Hypothalamus (tissue), 51 donors: ENCODE results near the gene SWI5.

Experiments used
- DNase-seq, 51 donors: peaks; one replicate each; lab custom pipeline; 2025; lab: John Stamatoyannopoulos, UW

SWI5 gene

GRCh38 chr9:128309551-128309950 lies 33.5 kb downstream of the SWI5 start:
- no peak for DNase-seq

GRCh38 chr9:128310461-128310860 lies 34.4 kb downstream of the SWI5 start:
- DNase-seq, result peak in 4 of 51 donors; percentile 7 to 38 (median 16)

GRCh38 chr9:128314697-128315096 lies 38.6 kb downstream of the SWI5 start:
- no peak for DNase-seq

- peak in 50 of 51 donors; percentile 6 to 95 (median 78) for DNase-seq
These were observed 40.3 kb downstream of the SWI5 start for GRCh38 chr9:128316421-128316820.

GRCh38 chr9:128317629-128318028 lies 41.6 kb downstream of the SWI5 start:
- no peak for DNase-seq

GRCh38 chr9:128321343-128321742 lies 45.3 kb downstream of the SWI5 start:
- no peak for DNase-seq

GRCh38 chr9:128321879-128322403 lies 45.9 kb downstream of the SWI5 start:
- DNase-seq, result no peak

- DNase-seq, result peak; percentile 73 to 99 (median 92)
These were observed 46.5 kb downstream of the SWI5 start, which contains the start of the genes COQ4 and TRUB2 for GRCh38 chr9:128322404-128323211. Gene COQ4 (plus strand): TSS chr9:128322839. CDS start chr9:128322859, 20 bp downstream. Gene TRUB2 (minus strand): TSS chr9:128322447. CDS start chr9:128322408, 39 bp downstream.

GRCh38 chr9:128323212-128323730 lies 47.2 kb downstream of the SWI5 start:
- no peak for DNase-seq

GRCh38 chr9:128323791-128324190 lies 47.7 kb downstream of the SWI5 start:
- no peak for DNase-seq

- DNase-seq, result no peak
These were observed 48.3 kb downstream of the SWI5 start for GRCh38 chr9:128324401-128324800.

- no peak for DNase-seq
These were observed 49.6 kb downstream of the SWI5 start for GRCh38 chr9:128325629-128326028.

GRCh38 chr9:128333451-128333869 lies 57.4 kb downstream of the SWI5 start:
- no peak for DNase-seq

GRCh38 chr9:128335161-128335560 lies 59.1 kb downstream of the SWI5 start:
- no peak for DNase-seq

- DNase-seq, result no peak
These were observed 59.8 kb downstream of the SWI5 start for GRCh38 chr9:128335914-128336313.

- DNase-seq, result no peak
These were observed 61.9 kb downstream of the SWI5 start for GRCh38 chr9:128337936-128338335.
